Testis (tissue), 3 donors: ENCODE measurements around the gene TNK2. TPM values are rescaled to one million over a fixed set of nuclear protein-coding genes. Genes with fewer than 3 reads are reported as not detected.

Experiments
- DNase-seq: peaks from one replicate; pipeline ENCODE4 v3.0.0-alpha.2; 2019
- H3K27ac ChIP-seq, 2 donors: fragments of 200-600 bp; sonication (generic); one replicate each; pipeline ENCODE4 v1.5.1; 2019
- H3K27me3 ChIP-seq: fragments of 200-600 bp; sonication (generic); one replicate; pipeline ENCODE4 v1.5.1; 2019
- H3K36me3 ChIP-seq: fragments of 200-600 bp; sonication (generic); one replicate; pipeline ENCODE4 v1.5.1; 2017; ENCODE audit warnings: low read depth; ENCODE audit errors: missing control alignments
- H3K4me1 ChIP-seq: fragments of 200-600 bp; sonication (generic); one replicate; pipeline ENCODE4 v1.5.1; 2019
- H3K4me3 ChIP-seq, 2 donors: fragments of 200-600 bp; sonication (generic); one replicate each; pipeline ENCODE4 v1.5.1; 2017 to 2019
- H3K9me3 ChIP-seq: fragments of 200-600 bp; sonication (generic); one replicate; pipeline ENCODE4 v1.5.1; 2017
- POLR2A ChIP-seq: fragments of 450-650 bp; IDR thresholded peaks from one replicate; pipeline ENCODE4 v1.6.1; 2017; ENCODE audit warnings: antibody characterized with exemption, mild to moderate bottlenecking, moderate library complexity
- WGBS, 2 donors: methylation state at CpG; one replicate each; pipeline ENCODE4 v1.1.5; 2018; 5-methylcytosine and 5-hydroxymethylcytosine counted together
- intact Hi-C: fragments of 100-400 bp; cut with DNase I; formaldehyde crosslinking; loops from one replicate; pipeline ENCODE4 v1.15.1; 2023; ENCODE audit warnings: low total_unique reads
- polyA plus RNA-seq: library from polyadenylated mRNA; stranded (reverse); fragments of 350-450 nt; fragmentation: Illumina TruSeq; extraction: RNeasy Lipid Tissue Mini Kit (QIAGEN cat#74804); gene quantifications from one replicate; pipeline ENCODE4 v1.2.3, GENCODE V29; 2014; ENCODE audit warnings: low read depth, low replicate concordance; ENCODE audit not compliant: insufficient read depth
- total RNA-seq, 2 donors: library from RNA; depleted of rRNA; stranded (reverse); fragments of >200 nt; gene quantifications; one replicate each; pipeline ENCODE4 v1.2.3, GENCODE V29; 2016
- TF ChIP-seq, protein P1 (sequence below), 3 experiments: fragments of 450-650 bp in 2 of 3; fragments of 200-600 bp in 1 of 3; sonication (generic) in 1 of 3; IDR thresholded peaks; one replicate each; pipeline ENCODE4 v1.5.1; 2016 to 2019; ENCODE audit warnings: antibody characterized with exemption in 3 of 3, mild to moderate bottlenecking in 2 of 3, moderate library complexity in 1 of 3

The TNK2 gene
- total and polyA plus RNA-seq, 3 donors from 2014 or later = 43.9 to 71.6 (median 71.4) TPM

DNA sequence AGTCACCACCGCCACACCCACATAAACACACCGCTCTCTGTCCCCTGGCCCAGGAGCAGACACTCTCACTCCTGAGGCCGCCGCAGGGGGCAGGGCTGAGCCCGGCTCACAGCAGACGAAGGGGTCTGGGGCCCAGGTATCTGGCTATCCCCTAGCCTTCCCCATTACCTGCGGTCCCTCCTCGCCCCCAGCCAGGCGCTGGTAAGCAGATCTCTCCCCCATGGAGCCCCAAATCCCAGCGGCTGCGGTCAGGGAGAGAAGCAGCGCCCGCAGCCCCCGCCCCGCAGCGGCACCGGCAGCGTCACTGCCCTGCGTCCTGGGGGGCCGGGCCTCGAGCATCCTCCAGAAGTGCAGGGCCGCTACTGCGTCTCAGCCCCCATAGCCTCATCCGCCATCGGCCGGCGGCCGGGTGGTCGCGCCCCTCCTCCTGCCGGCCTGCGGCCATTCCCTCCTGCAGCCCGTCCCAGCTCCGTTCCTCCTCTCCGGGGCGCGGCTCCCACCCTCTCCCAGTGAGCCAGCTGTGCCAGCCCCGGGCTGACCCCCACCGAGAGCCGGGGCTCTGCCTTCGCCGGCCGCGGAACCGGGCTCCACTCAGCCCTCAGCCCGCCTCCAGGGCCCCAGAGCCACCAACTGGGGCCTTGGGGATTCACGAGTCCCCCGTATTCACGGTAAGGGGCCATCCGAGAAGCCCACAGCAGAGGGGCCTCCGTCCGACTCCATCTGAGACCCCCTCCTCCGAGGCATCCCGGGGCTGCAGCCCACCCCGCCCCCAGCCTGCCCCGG lies 13.1 kb downstream of the TNK2 start:
- intact Hi-C loops = loop anchor here (5.0 kb wide), 1 partner anchor 33 kb away; no protein-coding TSS in a partner anchor
- H3K27ac ChIP-seq = peak overlapping the region; percentile 79 to 84
- TF ChIP-seq, protein P1, sequence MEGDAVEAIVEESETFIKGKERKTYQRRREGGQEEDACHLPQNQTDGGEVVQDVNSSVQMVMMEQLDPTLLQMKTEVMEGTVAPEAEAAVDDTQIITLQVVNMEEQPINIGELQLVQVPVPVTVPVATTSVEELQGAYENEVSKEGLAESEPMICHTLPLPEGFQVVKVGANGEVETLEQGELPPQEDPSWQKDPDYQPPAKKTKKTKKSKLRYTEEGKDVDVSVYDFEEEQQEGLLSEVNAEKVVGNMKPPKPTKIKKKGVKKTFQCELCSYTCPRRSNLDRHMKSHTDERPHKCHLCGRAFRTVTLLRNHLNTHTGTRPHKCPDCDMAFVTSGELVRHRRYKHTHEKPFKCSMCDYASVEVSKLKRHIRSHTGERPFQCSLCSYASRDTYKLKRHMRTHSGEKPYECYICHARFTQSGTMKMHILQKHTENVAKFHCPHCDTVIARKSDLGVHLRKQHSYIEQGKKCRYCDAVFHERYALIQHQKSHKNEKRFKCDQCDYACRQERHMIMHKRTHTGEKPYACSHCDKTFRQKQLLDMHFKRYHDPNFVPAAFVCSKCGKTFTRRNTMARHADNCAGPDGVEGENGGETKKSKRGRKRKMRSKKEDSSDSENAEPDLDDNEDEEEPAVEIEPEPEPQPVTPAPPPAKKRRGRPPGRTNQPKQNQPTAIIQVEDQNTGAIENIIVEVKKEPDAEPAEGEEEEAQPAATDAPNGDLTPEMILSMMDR (IDR thresholded peaks at IDR 0.05) = no peak
- no peak for TF ChIP-seq POLR2A
- WGBS, 2 donors = 0% methylated on average over 12 to 53 of the region's 56 CpGs
- H3K4me3 ChIP-seq = peak overlapping the region; percentile 66 to 81
- H3K27me3 ChIP-seq = no peaks in the 10 kb centered on the region
- no peaks in the 10 kb centered on the region for H3K9me3 ChIP-seq
- DNase-seq = peak; percentile 48
- H3K36me3 ChIP-seq = no peaks in the 10 kb centered on the region
- peaks cover 54% of the 10 kb centered on the region for H3K4me1 ChIP-seq

DNA sequence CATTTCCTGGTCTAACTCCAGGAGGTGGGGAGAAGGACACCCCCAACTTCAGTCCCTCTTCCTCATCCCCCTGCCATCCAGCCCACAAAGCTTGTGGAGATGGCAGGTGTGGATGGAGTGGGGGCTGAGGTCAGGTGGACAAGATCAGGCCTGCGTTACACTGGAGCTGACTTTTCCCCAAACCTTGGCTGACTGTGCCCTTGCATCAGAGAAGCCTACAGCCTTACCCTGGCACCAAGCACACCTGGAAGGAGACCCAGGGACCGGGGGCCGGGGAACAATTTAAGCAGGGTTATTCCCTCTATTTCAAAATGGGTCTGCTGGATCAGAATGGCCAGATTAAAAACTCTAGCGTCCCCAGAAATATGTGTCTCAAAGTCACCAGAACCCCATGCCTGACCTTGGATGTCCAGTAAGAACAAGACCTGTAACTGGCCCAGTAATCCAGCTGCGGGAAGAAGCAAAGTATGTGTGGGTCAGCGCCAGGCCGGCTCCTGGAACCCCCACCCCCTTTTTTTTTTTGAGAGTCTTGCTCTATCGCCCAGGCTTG lies 14.4 kb downstream of the TNK2 start:
- no peak for DNase-seq
- peaks cover 54% of the 10 kb centered on the region for H3K4me1 ChIP-seq
- H3K9me3 ChIP-seq = no peaks in the 10 kb centered on the region
- no peaks in the 10 kb centered on the region for H3K36me3 ChIP-seq
- H3K27ac ChIP-seq = peak overlapping the region in 1 of 2 donors; percentile 7
- H3K27me3 ChIP-seq = no peaks in the 10 kb centered on the region
- H3K4me3 ChIP-seq = peak overlapping the region in 1 of 2 donors; percentile 66
- intact Hi-C loops = no loop called here
- TF ChIP-seq POLR2A = no peak
- TF ChIP-seq, protein P1 (IDR thresholded peaks at IDR 0.05) = no peak
- 64 to 82% methylated on average over 8 of the region's 8 CpGs for WGBS, 2 donors

DNA sequence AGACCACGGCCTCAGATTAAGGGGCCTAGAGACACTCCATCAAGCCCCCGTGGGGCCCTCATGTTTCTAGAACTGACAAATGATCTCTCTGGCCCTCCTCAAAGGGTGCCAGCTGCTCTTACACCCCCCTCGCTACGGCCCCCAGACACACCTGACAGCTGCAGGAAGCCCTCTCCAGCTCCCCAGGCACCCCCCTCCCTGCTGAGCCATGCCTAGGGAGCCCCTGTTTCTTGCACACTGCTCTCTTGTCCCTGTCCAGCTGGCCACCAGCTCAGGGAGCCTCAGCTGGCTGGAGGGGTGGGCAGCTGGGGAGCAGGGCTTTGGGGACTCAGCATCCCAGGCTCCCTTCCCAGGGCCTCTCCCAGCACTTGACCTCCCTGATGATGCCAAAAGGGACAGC lies 14.8 kb downstream of the TNK2 start:
- intact Hi-C loops = no loop called here
- H3K4me3 ChIP-seq = no peak overlapping the region
- TF ChIP-seq POLR2A = no peak
- TF ChIP-seq, protein P1 (IDR thresholded peaks at IDR 0.05) = no peak
- peak overlapping the region in 1 of 2 donors; percentile 7 for H3K27ac ChIP-seq
- H3K27me3 ChIP-seq = no peaks in the 10 kb centered on the region
- H3K4me1 ChIP-seq = peaks cover 54% of the 10 kb centered on the region
- no peaks in the 10 kb centered on the region for H3K9me3 ChIP-seq
- no peaks in the 10 kb centered on the region for H3K36me3 ChIP-seq
- no peak for DNase-seq
- 63 to 64% methylated on average over 4 of the region's 4 CpGs for WGBS, 2 donors

DNA sequence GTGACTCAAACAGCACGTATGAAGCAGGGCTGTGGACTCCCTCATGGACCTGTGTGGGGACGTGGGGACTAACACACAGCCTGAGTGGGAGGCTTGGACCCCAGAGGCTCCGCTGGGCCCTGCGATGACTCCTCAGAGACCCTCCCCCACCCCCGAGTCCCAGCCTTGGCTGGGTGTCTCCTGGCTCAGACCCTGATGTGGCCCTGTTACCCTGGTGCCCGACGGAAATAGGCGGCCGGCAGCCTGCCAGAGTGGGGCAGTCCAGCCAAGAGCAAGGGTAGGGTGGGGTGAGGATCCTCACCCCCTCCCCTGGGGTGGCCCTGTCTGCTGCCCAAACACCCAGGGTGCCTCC lies 15.3 kb downstream of the TNK2 start:
- WGBS, 2 donors = 26% methylated on average over 9 of the region's 9 CpGs; no CpG with 5 or more reads in 1 of the 2 donors
- no peak for DNase-seq
- peaks cover 54% of the 10 kb centered on the region for H3K4me1 ChIP-seq
- H3K4me3 ChIP-seq = no peak overlapping the region
- H3K27me3 ChIP-seq = no peaks in the 10 kb centered on the region
- no peak for TF ChIP-seq POLR2A
- TF ChIP-seq, protein P1 (IDR thresholded peaks at IDR 0.05) = no peak
- no peaks in the 10 kb centered on the region for H3K36me3 ChIP-seq
- no peaks in the 10 kb centered on the region for H3K9me3 ChIP-seq
- intact Hi-C loops = no loop called here
- no peak overlapping the region for H3K27ac ChIP-seq
